ENCODE data around the gene IRS2.

- TF ChIP-seq CTCF (IDR thresholded peaks at IDR 0.05; ENCODE audit: insufficient read depth, low read depth, low read length) (no peak), EZH2 (IDR thresholded peaks at IDR 0.05; ENCODE audit: insufficient read depth, low read length) (no peak)
Measured at GRCh38 chr13:109778102-109778542, 8.3 kb downstream of the IRS2 start.

All from astrocyte (in vitro differentiated cells and primary cell).